Uterus (tissue), 4 donors: ENCODE results near the gene KMT2C. TPM values are rescaled to one million over a fixed set of nuclear protein-coding genes. Genes with fewer than 3 reads are reported as not detected.

Experiments used
- DNase-seq, 2 donors: peaks; one replicate each; pipeline ENCODE4 v3.0.0-alpha.2; 2019 to 2020
- H3K27ac ChIP-seq, 2 donors: fragments of 200-600 bp; sonication (generic); 1 replicate in 1 of 2; 2 replicates in 1 of 2; pipeline ENCODE4 v1.5.1; 2016 to 2018
- H3K27me3 ChIP-seq, 2 donors: fragments of 200-600 bp; sonication (generic); one replicate each; pipeline ENCODE4 v1.5.1; 2018 to 2019; ENCODE audit warnings: control low read depth in 1 of 2
- H3K36me3 ChIP-seq, 2 donors: fragments of 200-600 bp; sonication (generic); one replicate each; pipeline ENCODE4 v1.5.1; 2019; ENCODE audit warnings: control low read depth in 1 of 2
- H3K4me1 ChIP-seq, 2 donors: fragments of 200-600 bp; sonication (generic); one replicate each; pipeline ENCODE4 v1.5.1; 2018 to 2019; ENCODE audit warnings: control low read depth in 1 of 2
- H3K4me3 ChIP-seq, 2 donors: fragments of 200-600 bp; sonication (generic); 1 replicate in 1 of 2; 2 replicates in 1 of 2; pipeline ENCODE4 v1.5.1; 2018 to 2019; ENCODE audit warnings: mild to moderate bottlenecking in 1 of 2
- H3K9me3 ChIP-seq, 2 donors: fragments of 200-600 bp; sonication (generic); one replicate each; pipeline ENCODE4 v1.5.1; 2019; ENCODE audit warnings: control low read depth in 1 of 2
- POLR2A ChIP-seq, 2 donors: fragments of 450-650 bp; IDR thresholded peaks; one replicate each; pipeline ENCODE4 v1.6.1; 2016; ENCODE audit warnings: antibody characterized with exemption in 2 of 2, mild to moderate bottlenecking in 1 of 2, moderate library complexity in 1 of 2
- intact Hi-C: fragments of 100-400 bp; cut with DNase I; formaldehyde crosslinking; loops from one replicate; pipeline ENCODE4 v1.15.1; 2023; ENCODE audit warnings: low total_unique reads
- total RNA-seq, 4 donors: library from RNA; depleted of rRNA in 3 of 4; stranded (reverse); fragments of >200 nt in 3 of 4; gene quantifications; one replicate each; pipeline versions ENCODE4 v1.1.0 to v1.2.4, GENCODE V29; 2014 to 2023
- TF ChIP-seq, protein P1 (sequence below), 4 experiments: fragments of 200-600 bp in 2 of 4; fragments of 450-650 bp in 2 of 4; sonication (generic) in 2 of 4; IDR thresholded peaks; one replicate each; pipeline ENCODE4 v1.5.1; 2016 to 2019; ENCODE audit warnings: antibody characterized with exemption in 4 of 4, mild to moderate bottlenecking in 2 of 4, moderate library complexity in 1 of 4
- donor health status: DM: yes; HTN: yes; CAD: no.

KMT2C gene
- total RNA-seq, 4 donors from 2014 or later = 30.5 to 177 (median 90.0) TPM

DNA sequence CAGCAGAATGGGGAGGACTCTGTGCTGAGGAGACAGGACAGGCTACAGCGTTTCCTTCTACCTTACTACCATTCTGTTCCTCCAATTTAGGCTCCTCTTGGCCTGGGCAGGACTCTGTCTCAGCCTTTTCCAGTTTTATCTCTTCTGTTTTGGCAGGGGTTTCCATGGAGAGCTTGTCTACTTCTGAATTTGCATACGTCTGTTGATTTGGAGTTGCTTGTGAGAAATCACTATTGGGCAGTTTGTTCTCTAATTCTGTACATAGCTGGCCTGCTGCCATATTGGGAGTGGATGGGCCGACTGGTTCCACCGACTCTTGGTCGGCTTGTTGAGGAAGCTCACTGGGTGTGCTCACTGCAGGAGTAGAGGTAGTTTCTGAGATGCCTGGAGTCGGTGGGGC is 273.5 kb downstream of the KMT2C start:
- intact Hi-C loops = no loop called here
- H3K27me3 ChIP-seq = no peaks in the 10 kb centered on the region
- no peaks in the 10 kb centered on the region for H3K4me1 ChIP-seq
- H3K9me3 ChIP-seq = no peaks in the 10 kb centered on the region
- H3K36me3 ChIP-seq = no peaks in the 10 kb centered on the region
- H3K27ac ChIP-seq = no peak overlapping the region
- TF ChIP-seq, protein P1, sequence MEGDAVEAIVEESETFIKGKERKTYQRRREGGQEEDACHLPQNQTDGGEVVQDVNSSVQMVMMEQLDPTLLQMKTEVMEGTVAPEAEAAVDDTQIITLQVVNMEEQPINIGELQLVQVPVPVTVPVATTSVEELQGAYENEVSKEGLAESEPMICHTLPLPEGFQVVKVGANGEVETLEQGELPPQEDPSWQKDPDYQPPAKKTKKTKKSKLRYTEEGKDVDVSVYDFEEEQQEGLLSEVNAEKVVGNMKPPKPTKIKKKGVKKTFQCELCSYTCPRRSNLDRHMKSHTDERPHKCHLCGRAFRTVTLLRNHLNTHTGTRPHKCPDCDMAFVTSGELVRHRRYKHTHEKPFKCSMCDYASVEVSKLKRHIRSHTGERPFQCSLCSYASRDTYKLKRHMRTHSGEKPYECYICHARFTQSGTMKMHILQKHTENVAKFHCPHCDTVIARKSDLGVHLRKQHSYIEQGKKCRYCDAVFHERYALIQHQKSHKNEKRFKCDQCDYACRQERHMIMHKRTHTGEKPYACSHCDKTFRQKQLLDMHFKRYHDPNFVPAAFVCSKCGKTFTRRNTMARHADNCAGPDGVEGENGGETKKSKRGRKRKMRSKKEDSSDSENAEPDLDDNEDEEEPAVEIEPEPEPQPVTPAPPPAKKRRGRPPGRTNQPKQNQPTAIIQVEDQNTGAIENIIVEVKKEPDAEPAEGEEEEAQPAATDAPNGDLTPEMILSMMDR (IDR thresholded peaks at IDR 0.05) = no peak
- no peak for TF ChIP-seq POLR2A (IDR thresholded peaks at IDR 0.05)
- no peak overlapping the region for H3K4me3 ChIP-seq
- no peak for DNase-seq

DNA sequence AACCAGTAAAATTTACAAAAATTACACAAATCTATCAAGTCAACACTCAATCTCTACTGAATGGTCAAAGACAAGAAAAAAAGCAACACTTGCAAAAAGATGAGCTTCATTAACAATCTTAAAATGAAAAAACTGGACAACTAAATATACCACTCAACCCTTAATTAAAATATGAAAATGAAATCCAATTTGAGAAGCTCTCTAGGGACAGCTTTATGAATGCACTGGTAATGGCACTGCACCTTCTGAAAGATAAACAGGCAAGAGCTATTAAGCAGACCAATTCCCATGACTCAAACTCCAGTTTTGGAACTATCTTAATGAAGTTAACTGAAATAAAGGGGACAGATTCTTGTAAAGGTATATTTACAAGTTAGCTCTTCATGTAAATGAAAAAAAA is 274.6 kb downstream of the KMT2C start:
- no peaks in the 10 kb centered on the region for H3K36me3 ChIP-seq
- no peaks in the 10 kb centered on the region for H3K4me1 ChIP-seq
- no peak for DNase-seq
- intact Hi-C loops = no loop called here
- H3K4me3 ChIP-seq = no peak overlapping the region
- H3K27ac ChIP-seq = no peak overlapping the region
- H3K27me3 ChIP-seq = no peaks in the 10 kb centered on the region
- TF ChIP-seq, protein P1 (IDR thresholded peaks at IDR 0.05) = no peak
- TF ChIP-seq POLR2A (IDR thresholded peaks at IDR 0.05) = no peak
- no peaks in the 10 kb centered on the region for H3K9me3 ChIP-seq

DNA sequence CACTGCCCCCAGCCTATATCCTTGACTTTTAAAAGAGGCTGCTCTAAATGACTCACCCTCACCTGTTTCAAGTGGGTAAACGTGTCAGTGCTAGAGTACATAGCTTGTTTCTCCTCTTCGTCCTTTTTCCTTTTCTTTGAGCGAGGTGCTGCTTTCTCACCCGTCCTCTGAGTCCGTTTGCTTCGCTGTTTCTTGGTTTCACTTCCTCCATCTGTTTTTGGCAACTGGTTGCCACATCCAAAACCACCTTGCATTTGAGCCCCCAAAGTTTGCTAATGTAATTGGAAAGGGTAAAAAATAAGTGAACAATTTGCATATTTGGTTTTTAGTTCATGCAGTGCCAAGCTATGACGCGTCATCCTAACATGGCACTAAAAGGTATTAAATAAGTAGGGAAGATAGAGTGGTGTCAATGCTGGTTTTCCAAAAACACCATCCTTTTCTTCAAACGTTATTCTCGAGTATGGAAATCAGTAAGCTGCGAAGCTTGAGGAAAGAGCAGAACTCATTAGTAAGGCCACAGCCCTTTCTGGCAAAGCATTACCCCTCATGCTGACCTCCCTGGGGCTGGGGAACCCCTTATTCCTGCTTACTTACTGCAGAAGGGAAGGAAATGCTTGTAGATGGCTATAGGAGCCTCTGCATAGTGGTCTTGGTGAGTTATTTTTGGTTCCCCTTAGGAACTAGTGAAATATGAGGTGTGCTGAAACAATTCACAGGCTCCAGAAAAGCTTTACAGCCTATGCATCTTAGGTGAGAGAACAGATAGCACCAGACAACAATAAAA is 276.8 kb downstream of the KMT2C start:
- no peak for TF ChIP-seq POLR2A (IDR thresholded peaks at IDR 0.05)
- no peaks in the 10 kb centered on the region for H3K4me1 ChIP-seq
- H3K27ac ChIP-seq = no peak overlapping the region
- intact Hi-C loops = no loop called here
- H3K36me3 ChIP-seq = no peaks in the 10 kb centered on the region
- no peak for DNase-seq
- H3K9me3 ChIP-seq = no peaks in the 10 kb centered on the region
- no peak overlapping the region for H3K4me3 ChIP-seq
- H3K27me3 ChIP-seq = no peaks in the 10 kb centered on the region

DNA sequence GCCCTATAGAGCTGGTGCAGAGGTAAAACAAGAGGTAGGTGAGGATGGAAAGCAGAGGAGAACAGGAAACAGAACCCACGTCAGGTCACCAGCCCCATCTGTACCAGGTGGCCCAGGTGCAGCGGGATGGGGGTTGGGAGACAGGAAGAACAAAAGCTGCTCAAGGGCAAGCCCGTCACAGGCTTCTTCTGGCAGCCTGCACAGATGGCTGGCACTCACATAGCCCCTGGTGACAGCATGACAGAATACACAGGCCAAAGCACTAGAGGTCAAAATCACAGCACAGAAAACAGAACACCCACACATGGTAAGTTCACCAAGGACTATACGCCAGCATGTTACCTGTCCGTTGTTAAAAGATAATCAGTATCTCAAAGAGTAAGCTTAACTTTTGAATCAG is 283.5 kb downstream of the KMT2C start:
- Histone ChIP-seq H3K36me3 (no peaks in the 10 kb centered on the region), H3K27ac (no peak overlapping the region), H3K4me3 (no peak overlapping the region), H3K27me3 (no peaks in the 10 kb centered on the region), H3K9me3 (no peaks in the 10 kb centered on the region), H3K4me1 (no peaks in the 10 kb centered on the region)
- intact Hi-C loops = no loop called here
- no peak for DNase-seq
- TF ChIP-seq POLR2A (IDR thresholded peaks at IDR 0.05) = no peak
- TF ChIP-seq, protein P1 (IDR thresholded peaks at IDR 0.05) = no peak

DNA sequence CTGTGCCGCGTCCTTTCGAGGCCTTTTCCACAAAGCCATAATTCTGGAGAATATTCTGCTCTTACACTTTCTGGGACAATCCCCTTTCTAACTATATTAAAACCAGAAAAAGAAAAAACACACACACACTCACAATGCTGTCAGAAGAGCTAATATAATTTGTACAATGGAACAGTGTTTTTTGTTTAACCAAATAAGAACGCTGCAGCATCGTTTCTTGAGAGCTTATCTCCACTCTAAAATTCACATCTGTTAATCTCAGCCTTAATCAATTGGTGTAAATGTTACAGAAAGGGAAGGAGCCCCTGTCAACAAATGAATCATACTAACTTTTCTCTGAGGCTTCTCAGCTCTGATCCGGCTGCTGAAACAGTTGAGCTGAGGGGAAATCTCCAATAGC is 286.4 kb downstream of the KMT2C start:
- H3K9me3 ChIP-seq = no peaks in the 10 kb centered on the region
- no peak overlapping the region for H3K27ac ChIP-seq
- H3K4me1 ChIP-seq = no peaks in the 10 kb centered on the region
- no peaks in the 10 kb centered on the region for H3K27me3 ChIP-seq
- no peak for DNase-seq
- TF ChIP-seq, protein P1 (IDR thresholded peaks at IDR 0.05) = no peak
- TF ChIP-seq POLR2A (IDR thresholded peaks at IDR 0.05) = no peak
- H3K36me3 ChIP-seq = no peaks in the 10 kb centered on the region
- intact Hi-C loops = no loop called here
- no peak overlapping the region for H3K4me3 ChIP-seq
